GM12878 (cell line): ENCODE results near the gene ARID3A. TPM values are rescaled to one million over a fixed set of nuclear protein-coding genes. Genes with fewer than 3 reads are reported as not detected.

ENCODE experiments used
- ATAC-seq: fragments of 200-7000 bp; cut with Tn5 transposase; 3 replicates; pipeline ENCODE4 v1.9.1; 2020; ENCODE audit warnings: mild to moderate bottlenecking, moderate library complexity
- BruUV-seq: library from RNA; stranded (reverse); fragments of 400-500 nt; replicated peaks from 2 replicates; lab custom pipeline; 2021; lab: Mats Ljungman, UMichigan
- CTCF ChIA-PET: fragments of 300-600 bp; sonication (Branson Sonifier 250); formaldehyde crosslinking; extraction: SDS; loops from one replicate; lab custom pipeline; 2021; ENCODE audit warnings: inconsistent platforms; lab: Yijun Ruan, JAX
- POLR2A ChIA-PET: fragments of 350-600 bp; formaldehyde crosslinking; extraction: SDS; loops from one replicate; lab custom pipeline; 2021; ENCODE audit warnings: inconsistent platforms; lab: Charles Lee
- RAD21 ChIA-PET: fragments of 300-600 bp; sonication (Branson Sonifier 250); formaldehyde crosslinking; loops from one replicate; lab custom pipeline; 2023; ENCODE audit warnings: antibody characterized with exemption; ENCODE audit not compliant: unreplicated experiment; lab: Charles Lee
- SMC1A ChIA-PET: fragments of 300-600 bp; sonication (Branson Sonifier 250); formaldehyde crosslinking; loops from one replicate; lab custom pipeline; 2023; ENCODE audit not compliant: unreplicated experiment, uncharacterized antibody; lab: Charles Lee
- DNase-seq: peaks from one replicate; pipeline ENCODE4 v3.0.0-alpha.2; 2011; ENCODE audit warnings: low read depth, low spot score
- FAIRE-seq: peaks from 3 replicates; lab custom pipeline; 2011; peaks lifted over from hg19 to GRCh38; lab: Jason Lieb, UNC
- H2AFZ ChIP-seq: 2 replicates; pipeline ENCODE4 v1.6.0; 2011; ENCODE audit warnings: low read depth, low read length, control low read depth; ENCODE audit not compliant: control insufficient read depth
- H3K27ac ChIP-seq: 2 replicates; pipeline ENCODE4 v1.5.1; 2011; ENCODE audit warnings: control low read depth; ENCODE audit not compliant: control insufficient read depth, insufficient read depth
- H3K27me3 ChIP-seq, 2 experiments: replicated peaks in 1 of 2; 2 replicates each; pipeline versions ENCODE4 v1.6.0 to v1.6.1; 2011; ENCODE audit warnings: low read length in 1 of 2; ENCODE audit not compliant: control insufficient read depth in 2 of 2, insufficient read depth in 2 of 2
- H3K36me3 ChIP-seq, 2 experiments: 2 replicates each; pipeline ENCODE4 v1.5.1; 2011; ENCODE audit warnings: low read length in 1 of 2; ENCODE audit not compliant: control insufficient read depth in 2 of 2, insufficient read depth in 2 of 2
- H3K4me1 ChIP-seq: 2 replicates; pipeline ENCODE4 v1.6.1; 2011; ENCODE audit warnings: mild to moderate bottlenecking, low read length, moderate library complexity, mixed read lengths; ENCODE audit not compliant: control insufficient read depth, insufficient read depth
- H3K4me2 ChIP-seq: 2 replicates; pipeline ENCODE4 v1.6.0; 2011; ENCODE audit warnings: control low read depth; ENCODE audit not compliant: control insufficient read depth, insufficient read depth
- H3K4me3 ChIP-seq: fragments of 200-600 bp; sonication (generic); 2 replicates; pipeline ENCODE4 v1.5.1; 2016
- H3K79me2 ChIP-seq: 2 replicates; pipeline ENCODE4 v1.6.0; 2011; ENCODE audit warnings: low read length; ENCODE audit not compliant: control insufficient read depth, insufficient read depth
- H3K9ac ChIP-seq: 2 replicates; pipeline ENCODE4 v1.8.0; 2011; ENCODE audit warnings: low read length, control low read depth, mixed read lengths; ENCODE audit not compliant: control insufficient read depth, insufficient read depth
- H3K9me3 ChIP-seq: replicated peaks from 3 replicates; pipeline ENCODE4 v1.5.1; 2011; ENCODE audit warnings: mild to moderate bottlenecking, low read length; ENCODE audit not compliant: control insufficient read depth, insufficient read depth
- H4K20me1 ChIP-seq: 2 replicates; pipeline ENCODE4 v1.6.0; 2011; ENCODE audit not compliant: control insufficient read depth, insufficient read depth
- CBFB ChIP-seq: IDR thresholded peaks from 2 replicates; pipeline ENCODE4 v1.6.1; 2016; ENCODE audit warnings: antibody characterized with exemption, low read depth
- GATAD2B ChIP-seq: fragments of 450-650 bp; conservative IDR thresholded peaks from 2 replicates; pipeline ENCODE4 v1.6.1; 2017; ENCODE audit warnings: low read depth, mild to moderate bottlenecking, moderate library complexity
- HCFC1 ChIP-seq: fragments of 150-350 bp; IDR thresholded peaks from 2 replicates; pipeline ENCODE4 v1.6.1; 2014; ENCODE audit warnings: low read length
- NRF1 ChIP-seq: conservative IDR thresholded peaks from 2 replicates; pipeline ENCODE4 v1.6.1; 2011; ENCODE audit warnings: mild to moderate bottlenecking, low read depth, low read length, improper control_type of control experiment
- RAD21 ChIP-seq: IDR thresholded peaks from 2 replicates; pipeline ENCODE4 v1.6.1; 2011; ENCODE audit warnings: mild to moderate bottlenecking, low read depth, low read length, moderate library complexity; ENCODE audit not compliant: insufficient read depth
- ZNF274 ChIP-seq: IDR thresholded peaks from one replicate; pipeline ENCODE4 v1.8.0; 2011; ENCODE audit not compliant: insufficient read length, insufficient read depth
- WGBS: methylation state at CpG from one replicate; pipeline ENCODE4 v1.1.6; 2016; ENCODE audit warnings: low lambda C conversion rate; ENCODE audit not compliant: insufficient replicate concordance, insufficient coverage; ENCODE audit errors: missing lambda C conversion rate; 5-methylcytosine and 5-hydroxymethylcytosine counted together
- in situ Hi-C: fragments of 300-500 bp; cut with MboI; formaldehyde crosslinking; loops from 9 replicates; pipeline ENCODE4 v1.14.3; 2018; ENCODE audit warnings: mixed read lengths
- intact Hi-C: fragments of 100-400 bp; cut with micrococcal nuclease; formaldehyde crosslinking; loops from one replicate; pipeline ENCODE4 v1.14.2; 2022; ENCODE audit not compliant: unreplicated experiment
- polyA plus RNA-seq, 11 experiments: library from polyadenylated mRNA; depleted of rRNA in 4 of 11; unstranded in 6 of 11; stranded (reverse) in 5 of 11; fragments of >200 nt; fragmentation: Nextera tagmentation in 4 of 11; fragmentation: Illumina TruSeq in 1 of 11; extraction: Ambion mirVana in 4 of 11; extraction: Trizol in 1 of 11; gene quantifications; 1 replicate in 1 of 11; 2 replicates in 10 of 11; pipeline versions ENCODE4 v1.2.1 to v1.2.3, GENCODE V29; 2011 to 2016; ENCODE audit warnings: inconsistent platforms in 2 of 11, missing spikeins in 2 of 11, low read depth in 1 of 11
- total RNA-seq, 4 experiments: library from RNA; depleted of rRNA in 3 of 4; stranded (reverse); fragments of >200 nt in 3 of 4; fragmentation: Illumina TruSeq in 1 of 4; extraction: Trizol in 1 of 4; gene quantifications; 2 replicates each; pipeline versions ENCODE4 v1.2.1 to v1.2.3, GENCODE V29; 2013 to 2021
- TF ChIP-seq, protein P1 (sequence below): fragments of 450-650 bp; IDR thresholded peaks from 2 replicates; pipeline ENCODE4 v1.6.1; 2014; ENCODE audit warnings: mild to moderate bottlenecking
- TF ChIP-seq, protein P2 (sequence below): fragments of 450-650 bp; IDR thresholded peaks from 2 replicates; pipeline ENCODE4 v1.6.1; 2017; ENCODE audit warnings: mild to moderate bottlenecking, moderate library complexity
- TF ChIP-seq, protein P3 (sequence below), 3 experiments: IDR thresholded peaks in 2 of 3; conservative IDR thresholded peaks in 1 of 3; 2 replicates each; pipeline ENCODE4 v1.5.1; 2011; ENCODE audit warnings: low read depth in 3 of 3, low read length in 3 of 3, mild to moderate bottlenecking in 3 of 3, control low read depth in 2 of 3, moderate library complexity in 2 of 3, inconsistent platforms in 1 of 3, mixed read lengths in 1 of 3; ENCODE audit not compliant: control insufficient read depth in 2 of 3, insufficient read depth in 1 of 3; ENCODE audit errors: extremely low read depth in 1 of 3
- TF ChIP-seq, protein P4 (sequence below): fragments of 450-650 bp; IDR thresholded peaks from 2 replicates; pipeline ENCODE4 v1.6.1; 2017; ENCODE audit warnings: mild to moderate bottlenecking, moderate library complexity

The ARID3A gene
- total and polyA plus RNA-seq, 10 of the 15 experiments (the other 5 are each of a cell fraction or from before 2014, with no cell fraction given): 0.76 to 70.0 (median 16.7) TPM

DNA sequence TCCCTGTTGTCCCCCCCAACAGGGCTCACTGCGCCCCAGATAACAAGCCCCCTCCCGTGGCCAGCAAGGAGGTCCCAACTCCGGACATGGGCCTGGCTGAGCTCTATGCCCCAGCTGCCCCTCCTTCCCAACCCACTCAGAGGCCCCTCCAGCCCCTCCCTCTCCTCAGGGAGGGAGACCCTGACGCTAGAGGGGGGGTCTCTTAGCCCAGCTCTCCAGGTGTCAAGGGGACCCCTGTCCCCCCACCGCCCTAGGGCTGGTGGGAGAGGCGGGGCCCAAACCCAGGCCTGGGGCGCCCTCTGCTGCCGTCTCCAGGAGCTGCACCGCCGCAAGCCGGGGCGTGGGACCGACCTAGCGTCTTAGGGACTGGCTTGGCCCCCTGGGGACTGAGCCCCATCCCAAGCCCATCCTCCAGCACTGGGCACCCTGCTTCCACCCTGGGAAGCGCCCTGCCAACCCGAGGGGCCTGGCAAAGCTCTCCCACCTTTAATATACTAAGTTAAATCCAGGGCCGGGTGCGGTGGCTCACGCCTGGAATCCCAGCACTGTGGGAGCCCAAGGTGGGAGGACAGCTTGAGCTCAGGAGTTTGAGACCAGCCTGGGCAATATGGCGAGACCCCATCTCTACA, 75.8 kb downstream of the ARID3A start:
- FAIRE-seq (no peak), ATAC-seq (peak; percentile 92), DNase-seq (no peak)
- intact Hi-C loops (loop anchor here (1.0 kb wide), 1 partner anchor 80 kb away; no protein-coding TSS in a partner anchor), in situ Hi-C loops (no loop called here)
- BruUV-seq: no TSS peak
- Histone ChIP-seq H3K4me3 (no peak overlapping the region), H3K27me3 (peaks cover 3 to 5% of the 10 kb centered on the region in 2 experiments; a peak in 3 of 4 replicates), H3K79me2 (no peaks in the 10 kb centered on the region), H3K4me1 (no peaks in the 10 kb centered on the region), H3K4me2 (no peak overlapping the region), H3K9me3 (no peaks in the 10 kb centered on the region), H2AFZ (no peak overlapping the region), H3K36me3 (no peaks in the 10 kb centered on the region), H3K27ac (no peak overlapping the region), H3K9ac (no peak overlapping the region), H4K20me1 (no peaks in the 10 kb centered on the region)
- 12% methylated on average over 20 of the region's 20 CpGs for WGBS
- ChIA-PET RAD21 (interaction anchor here (0.6 to 1.4 kb wide), 4 partner anchors 91 to 203 kb away, joined by 3 to 4 read pairs (median 4); no protein-coding TSS in a partner anchor), CTCF (interaction anchor here (0.7 to 1.4 kb wide), 5 partner anchors 20 to 224 kb away, joined by 3 to 4 read pairs (median 3); partner anchors contain the start of gene RNU6-2), SMC1A (interaction anchor here (1.0 kb wide), 1 partner anchor 202 kb away, joined by 6 read pairs; no protein-coding TSS in a partner anchor), POLR2A (interaction anchor here (0.6 to 1.1 kb wide), 3 partner anchors 18 to 231 kb away, joined by 3 read pairs; partner anchors contain the start of genes MED16 and RNU6-9)
- peak; percentile 65; the same call in 1 of the 2 replicates for TF ChIP-seq GATAD2B
- TF ChIP-seq ZNF274: no peak
- TF ChIP-seq NRF1: no peak
- TF ChIP-seq, protein P1, sequence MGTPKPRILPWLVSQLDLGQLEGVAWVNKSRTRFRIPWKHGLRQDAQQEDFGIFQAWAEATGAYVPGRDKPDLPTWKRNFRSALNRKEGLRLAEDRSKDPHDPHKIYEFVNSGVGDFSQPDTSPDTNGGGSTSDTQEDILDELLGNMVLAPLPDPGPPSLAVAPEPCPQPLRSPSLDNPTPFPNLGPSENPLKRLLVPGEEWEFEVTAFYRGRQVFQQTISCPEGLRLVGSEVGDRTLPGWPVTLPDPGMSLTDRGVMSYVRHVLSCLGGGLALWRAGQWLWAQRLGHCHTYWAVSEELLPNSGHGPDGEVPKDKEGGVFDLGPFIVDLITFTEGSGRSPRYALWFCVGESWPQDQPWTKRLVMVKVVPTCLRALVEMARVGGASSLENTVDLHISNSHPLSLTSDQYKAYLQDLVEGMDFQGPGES: no peak
- TF ChIP-seq RAD21: peak; percentile 66
- no peak for TF ChIP-seq HCFC1
- TF ChIP-seq, protein P2, sequence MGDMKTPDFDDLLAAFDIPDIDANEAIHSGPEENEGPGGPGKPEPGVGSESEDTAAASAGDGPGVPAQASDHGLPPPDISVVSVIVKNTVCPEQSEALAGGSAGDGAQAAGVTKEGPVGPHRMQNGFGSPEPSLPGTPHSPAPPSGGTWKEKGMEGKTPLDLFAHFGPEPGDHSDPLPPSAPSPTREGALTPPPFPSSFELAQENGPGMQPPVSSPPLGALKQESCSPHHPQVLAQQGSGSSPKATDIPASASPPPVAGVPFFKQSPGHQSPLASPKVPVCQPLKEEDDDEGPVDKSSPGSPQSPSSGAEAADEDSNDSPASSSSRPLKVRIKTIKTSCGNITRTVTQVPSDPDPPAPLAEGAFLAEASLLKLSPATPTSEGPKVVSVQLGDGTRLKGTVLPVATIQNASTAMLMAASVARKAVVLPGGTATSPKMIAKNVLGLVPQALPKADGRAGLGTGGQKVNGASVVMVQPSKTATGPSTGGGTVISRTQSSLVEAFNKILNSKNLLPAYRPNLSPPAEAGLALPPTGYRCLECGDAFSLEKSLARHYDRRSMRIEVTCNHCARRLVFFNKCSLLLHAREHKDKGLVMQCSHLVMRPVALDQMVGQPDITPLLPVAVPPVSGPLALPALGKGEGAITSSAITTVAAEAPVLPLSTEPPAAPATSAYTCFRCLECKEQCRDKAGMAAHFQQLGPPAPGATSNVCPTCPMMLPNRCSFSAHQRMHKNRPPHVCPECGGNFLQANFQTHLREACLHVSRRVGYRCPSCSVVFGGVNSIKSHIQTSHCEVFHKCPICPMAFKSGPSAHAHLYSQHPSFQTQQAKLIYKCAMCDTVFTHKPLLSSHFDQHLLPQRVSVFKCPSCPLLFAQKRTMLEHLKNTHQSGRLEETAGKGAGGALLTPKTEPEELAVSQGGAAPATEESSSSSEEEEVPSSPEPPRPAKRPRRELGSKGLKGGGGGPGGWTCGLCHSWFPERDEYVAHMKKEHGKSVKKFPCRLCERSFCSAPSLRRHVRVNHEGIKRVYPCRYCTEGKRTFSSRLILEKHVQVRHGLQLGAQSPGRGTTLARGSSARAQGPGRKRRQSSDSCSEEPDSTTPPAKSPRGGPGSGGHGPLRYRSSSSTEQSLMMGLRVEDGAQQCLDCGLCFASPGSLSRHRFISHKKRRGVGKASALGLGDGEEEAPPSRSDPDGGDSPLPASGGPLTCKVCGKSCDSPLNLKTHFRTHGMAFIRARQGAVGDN: no peak
- no peak for TF ChIP-seq CBFB
- TF ChIP-seq, protein P3, sequence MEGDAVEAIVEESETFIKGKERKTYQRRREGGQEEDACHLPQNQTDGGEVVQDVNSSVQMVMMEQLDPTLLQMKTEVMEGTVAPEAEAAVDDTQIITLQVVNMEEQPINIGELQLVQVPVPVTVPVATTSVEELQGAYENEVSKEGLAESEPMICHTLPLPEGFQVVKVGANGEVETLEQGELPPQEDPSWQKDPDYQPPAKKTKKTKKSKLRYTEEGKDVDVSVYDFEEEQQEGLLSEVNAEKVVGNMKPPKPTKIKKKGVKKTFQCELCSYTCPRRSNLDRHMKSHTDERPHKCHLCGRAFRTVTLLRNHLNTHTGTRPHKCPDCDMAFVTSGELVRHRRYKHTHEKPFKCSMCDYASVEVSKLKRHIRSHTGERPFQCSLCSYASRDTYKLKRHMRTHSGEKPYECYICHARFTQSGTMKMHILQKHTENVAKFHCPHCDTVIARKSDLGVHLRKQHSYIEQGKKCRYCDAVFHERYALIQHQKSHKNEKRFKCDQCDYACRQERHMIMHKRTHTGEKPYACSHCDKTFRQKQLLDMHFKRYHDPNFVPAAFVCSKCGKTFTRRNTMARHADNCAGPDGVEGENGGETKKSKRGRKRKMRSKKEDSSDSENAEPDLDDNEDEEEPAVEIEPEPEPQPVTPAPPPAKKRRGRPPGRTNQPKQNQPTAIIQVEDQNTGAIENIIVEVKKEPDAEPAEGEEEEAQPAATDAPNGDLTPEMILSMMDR (IDR thresholded peaks at IDR 0.05 in 2 of 3, conservative IDR thresholded peaks at IDR 0.05 in 1 of 3; ENCODE audit: control insufficient read depth in 2 of 3, extremely low read depth in 1 of 3, insufficient read depth in 1 of 3, low read depth in 3 of 3, low read length in 3 of 3): peak; percentile 86 to 95 (median 95)
- TF ChIP-seq, protein P4, sequence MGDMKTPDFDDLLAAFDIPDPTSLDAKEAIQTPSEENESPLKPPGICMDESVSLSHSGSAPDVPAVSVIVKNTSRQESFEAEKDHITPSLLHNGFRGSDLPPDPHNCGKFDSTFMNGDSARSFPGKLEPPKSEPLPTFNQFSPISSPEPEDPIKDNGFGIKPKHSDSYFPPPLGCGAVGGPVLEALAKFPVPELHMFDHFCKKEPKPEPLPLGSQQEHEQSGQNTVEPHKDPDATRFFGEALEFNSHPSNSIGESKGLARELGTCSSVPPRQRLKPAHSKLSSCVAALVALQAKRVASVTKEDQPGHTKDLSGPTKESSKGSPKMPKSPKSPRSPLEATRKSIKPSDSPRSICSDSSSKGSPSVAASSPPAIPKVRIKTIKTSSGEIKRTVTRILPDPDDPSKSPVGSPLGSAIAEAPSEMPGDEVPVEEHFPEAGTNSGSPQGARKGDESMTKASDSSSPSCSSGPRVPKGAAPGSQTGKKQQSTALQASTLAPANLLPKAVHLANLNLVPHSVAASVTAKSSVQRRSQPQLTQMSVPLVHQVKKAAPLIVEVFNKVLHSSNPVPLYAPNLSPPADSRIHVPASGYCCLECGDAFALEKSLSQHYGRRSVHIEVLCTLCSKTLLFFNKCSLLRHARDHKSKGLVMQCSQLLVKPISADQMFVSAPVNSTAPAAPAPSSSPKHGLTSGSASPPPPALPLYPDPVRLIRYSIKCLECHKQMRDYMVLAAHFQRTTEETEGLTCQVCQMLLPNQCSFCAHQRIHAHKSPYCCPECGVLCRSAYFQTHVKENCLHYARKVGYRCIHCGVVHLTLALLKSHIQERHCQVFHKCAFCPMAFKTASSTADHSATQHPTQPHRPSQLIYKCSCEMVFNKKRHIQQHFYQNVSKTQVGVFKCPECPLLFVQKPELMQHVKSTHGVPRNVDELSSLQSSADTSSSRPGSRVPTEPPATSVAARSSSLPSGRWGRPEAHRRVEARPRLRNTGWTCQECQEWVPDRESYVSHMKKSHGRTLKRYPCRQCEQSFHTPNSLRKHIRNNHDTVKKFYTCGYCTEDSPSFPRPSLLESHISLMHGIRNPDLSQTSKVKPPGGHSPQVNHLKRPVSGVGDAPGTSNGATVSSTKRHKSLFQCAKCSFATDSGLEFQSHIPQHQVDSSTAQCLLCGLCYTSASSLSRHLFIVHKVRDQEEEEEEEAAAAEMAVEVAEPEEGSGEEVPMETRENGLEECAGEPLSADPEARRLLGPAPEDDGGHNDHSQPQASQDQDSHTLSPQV: 0 out of 2 replicates have a peak, but pooled peaks have one; percentile 48
